Measurements from ENCODE around the gene ELL2. TPM values are rescaled to one million over a fixed set of nuclear protein-coding genes. Genes with fewer than 3 reads are reported as not detected.

The ELL2 gene
- total RNA-seq: 32.0 and 52.8 TPM in 2 replicates

DNA sequence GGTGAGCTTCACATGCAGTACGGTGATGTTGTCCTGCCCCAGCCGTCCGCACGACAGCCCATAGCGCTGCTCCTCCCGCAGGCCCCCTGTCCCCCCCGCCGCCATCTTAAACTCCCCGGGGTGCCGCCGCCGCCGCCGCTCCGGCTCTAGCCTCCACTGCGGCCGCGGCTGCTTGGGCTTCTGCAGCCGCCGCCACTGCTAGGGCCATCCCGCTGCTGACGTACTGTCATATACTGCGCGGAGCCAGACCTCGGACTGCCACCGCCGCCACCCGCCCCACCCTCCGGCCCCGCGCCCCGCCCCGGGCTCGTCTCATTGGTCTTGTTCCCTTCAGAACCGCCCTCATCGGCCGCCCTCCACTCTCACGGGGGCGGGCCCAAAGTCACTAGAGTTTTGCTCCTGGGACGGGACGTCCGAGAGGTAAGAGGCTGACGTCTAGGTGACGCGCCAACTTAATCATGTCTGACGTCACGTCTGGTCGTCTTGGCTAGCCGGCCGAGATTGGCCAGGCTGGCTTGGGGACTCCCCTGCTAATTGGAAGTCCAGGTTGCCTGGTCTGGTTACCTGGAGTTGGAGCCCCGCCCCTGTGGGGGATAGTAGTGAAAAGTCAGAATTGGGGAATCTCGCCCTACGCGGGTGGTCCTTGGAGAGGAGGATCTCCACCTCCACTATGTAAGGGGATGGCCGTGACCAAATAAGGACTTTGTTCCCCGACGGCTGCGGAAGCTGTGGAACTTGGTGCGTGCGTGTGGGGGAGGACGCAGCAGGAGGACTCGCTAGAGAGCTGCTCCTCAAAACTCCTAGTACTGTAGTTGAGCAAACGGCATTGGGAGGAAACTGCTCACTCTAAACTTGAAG is at the start of gene ELL2:
Gene ELL2, minus strand, starts transcription at position 235 of the 858 bp plus-strand sequence. Its CDS starts 130 bp downstream, at position 105.
- TF ChIP-seq CTCF (conservative IDR thresholded peaks at IDR 0.05; ENCODE audit: low read depth, low read length): no peak
- peak within 1 kb of the TSS; percentile 92 for H3K4me3 ChIP-seq (ENCODE audit: low read depth, low read length)
- DNase-seq (ENCODE audit: low read depth): peak; percentile 94

- no peak overlapping the region for H3K4me3 ChIP-seq (ENCODE audit: low read depth, low read length)
- DNase-seq (ENCODE audit: low read depth): no peak
- TF ChIP-seq CTCF (conservative IDR thresholded peaks at IDR 0.05; ENCODE audit: low read depth, low read length): no peak
Observed at GRCh38 chr5:96008987-96009647, 47.5 kb upstream of the ELL2 start.

DNA sequence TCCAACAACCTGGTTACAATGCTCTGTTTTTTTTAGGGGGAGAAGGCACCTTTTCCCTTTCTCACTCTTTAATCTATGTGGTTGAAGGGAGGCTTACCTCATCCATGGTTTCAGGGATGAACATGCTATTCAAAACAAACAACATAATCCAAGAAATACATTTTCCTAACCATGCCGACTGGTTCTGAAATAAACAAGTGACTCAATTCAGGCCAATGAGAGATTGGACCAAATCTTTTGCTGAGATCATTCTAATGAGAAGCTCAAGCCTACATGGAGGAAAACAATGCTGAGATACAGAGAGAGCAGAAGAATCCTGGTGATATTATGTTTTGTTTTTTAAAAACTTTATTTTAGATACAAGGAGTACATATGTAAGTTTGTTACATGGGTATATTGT is 46.8 kb upstream of the ELL2 start:
- H3K4me3 ChIP-seq (ENCODE audit: low read depth, low read length): no peak overlapping the region
- no peak for DNase-seq (ENCODE audit: low read depth)
- TF ChIP-seq CTCF (conservative IDR thresholded peaks at IDR 0.05; ENCODE audit: low read depth, low read length): no peak

GRCh38 chr5:96007051-96007450 is 45.4 kb upstream of the ELL2 start:
- no peak for TF ChIP-seq CTCF (conservative IDR thresholded peaks at IDR 0.05; ENCODE audit: low read depth, low read length)
- DNase-seq (ENCODE audit: low read depth): no peak
- no peak overlapping the region for H3K4me3 ChIP-seq (ENCODE audit: low read depth, low read length)

DNA sequence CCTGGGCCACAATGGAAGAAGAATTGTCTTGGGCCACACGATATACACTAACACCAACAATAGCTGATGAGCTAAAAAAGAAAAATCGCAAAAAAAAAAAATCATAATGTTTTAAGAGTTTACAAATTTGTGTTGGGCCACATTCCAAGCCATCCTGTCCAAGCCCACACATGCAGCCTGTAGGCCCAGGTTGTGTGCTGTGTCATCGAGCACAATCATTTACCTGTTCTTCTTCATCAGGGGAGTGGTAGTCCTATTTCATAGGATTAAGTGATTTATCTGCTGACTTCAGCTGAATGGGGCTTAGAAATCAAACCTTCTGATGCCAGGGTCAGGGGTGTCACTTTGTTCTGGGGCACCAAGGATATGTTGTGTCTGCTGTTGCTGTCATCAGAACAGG is 44.6 kb upstream of the ELL2 start:
- no peak for DNase-seq (ENCODE audit: low read depth)
- no peak overlapping the region for H3K4me3 ChIP-seq (ENCODE audit: low read depth, low read length)
- TF ChIP-seq CTCF (conservative IDR thresholded peaks at IDR 0.05; ENCODE audit: low read depth, low read length): no peak

DNA sequence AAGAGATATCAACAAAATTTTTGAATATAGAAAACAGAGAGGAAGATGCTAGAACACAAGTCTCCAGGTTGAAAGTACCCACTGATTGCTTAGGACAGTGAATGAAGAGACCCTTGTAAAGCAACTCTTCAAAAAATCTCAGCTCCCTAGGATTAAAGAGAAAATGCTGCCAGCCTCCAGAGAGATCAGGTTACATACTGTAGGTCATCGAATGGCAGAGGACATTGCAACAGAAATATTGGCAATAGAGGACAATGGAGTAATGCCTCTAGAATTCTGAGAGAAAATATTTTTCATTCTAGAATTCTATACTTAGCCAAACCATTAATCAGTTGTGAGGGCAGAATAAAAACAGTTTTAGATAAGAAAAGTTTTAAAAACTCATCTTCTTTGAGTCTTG is 43.1 kb upstream of the ELL2 start:
- no peak for TF ChIP-seq CTCF (conservative IDR thresholded peaks at IDR 0.05; ENCODE audit: low read depth, low read length)
- no peak for DNase-seq (ENCODE audit: low read depth)
- no peak overlapping the region for H3K4me3 ChIP-seq (ENCODE audit: low read depth, low read length)
